PC-9 (cell line): ENCODE results near the gene MAS1. TPM values are rescaled to one million over a fixed set of nuclear protein-coding genes. Genes with fewer than 3 reads are reported as not detected.

Source experiments
- BruUV-seq: library from RNA; stranded (reverse); fragments of 400-500 nt; replicated peaks from 2 replicates; lab custom pipeline; 2021; lab: Mats Ljungman, UMichigan
- CTCF ChIA-PET: fragments of 300-600 bp; sonication (Branson Sonifier 250); formaldehyde crosslinking; loops from one replicate; lab custom pipeline; 2022; ENCODE audit warnings: antibody characterized with exemption; lab: Charles Lee
- POLR2A ChIA-PET: fragments of 300-600 bp; sonication (Branson Sonifier 250); formaldehyde crosslinking; loops from one replicate; lab custom pipeline; 2022; ENCODE audit warnings: antibody characterized with exemption; ENCODE audit not compliant: unreplicated experiment; lab: Charles Lee
- DNase-seq, 2 experiments: peaks; one replicate each; pipeline versions ENCODE4 v3.0.0 to v3.0.0-alpha.2; 2015 to 2022; ENCODE audit warnings: mixed read lengths in 1 of 2
- H2AFZ ChIP-seq: fragments of 200-600 bp; sonication (generic); 2 replicates; pipeline ENCODE4 v1.8.1; 2017; ENCODE audit warnings: antibody characterized with exemption
- H3F3A ChIP-seq: fragments of 200-600 bp; sonication (generic); 2 replicates; pipeline ENCODE4 v1.8.1; 2017; ENCODE audit warnings: antibody characterized with exemption, mild to moderate bottlenecking, low read depth; ENCODE audit not compliant: insufficient read depth
- H3K27ac ChIP-seq: fragments of 200-600 bp; sonication (generic); 2 replicates; pipeline ENCODE4 v1.6.1; 2016; ENCODE audit warnings: mixed run types
- H3K27me3 ChIP-seq: fragments of 200-600 bp; sonication (generic); 2 replicates; pipeline ENCODE4 v1.6.1; 2016; ENCODE audit warnings: low read depth, mixed run types; ENCODE audit not compliant: insufficient read depth
- H3K36me3 ChIP-seq: fragments of 200-600 bp; sonication (generic); 2 replicates; pipeline ENCODE4 v1.6.1; 2016; ENCODE audit warnings: low read depth, mixed run types
- H3K4me1 ChIP-seq: fragments of 200-600 bp; sonication (generic); replicated peaks from 2 replicates; pipeline ENCODE4 v1.6.1; 2016; ENCODE audit warnings: mixed run types; ENCODE audit not compliant: insufficient read depth
- H3K4me2 ChIP-seq: fragments of 200-600 bp; sonication (generic); 2 replicates; pipeline ENCODE4 v1.6.1; 2017; ENCODE audit warnings: mixed run types
- H3K4me3 ChIP-seq: fragments of 200-600 bp; sonication (generic); 2 replicates; pipeline ENCODE4 v1.6.1; 2016; ENCODE audit warnings: mixed run types
- H3K79me2 ChIP-seq: fragments of 200-600 bp; sonication (generic); 2 replicates; pipeline ENCODE4 v1.6.1; 2017; ENCODE audit warnings: low read depth, mixed run types
- H3K9me2 ChIP-seq: fragments of 200-600 bp; sonication (generic); 2 replicates; pipeline ENCODE4 v1.8.1; 2017; ENCODE audit warnings: mild to moderate bottlenecking; ENCODE audit not compliant: insufficient read depth
- H3K9me3 ChIP-seq: fragments of 200-600 bp; sonication (generic); 2 replicates; pipeline ENCODE4 v1.8.1; 2016; ENCODE audit warnings: low read depth; ENCODE audit not compliant: insufficient read depth
- H4K20me1 ChIP-seq: fragments of 200-600 bp; sonication (generic); 2 replicates; pipeline ENCODE4 v1.8.1; 2017; ENCODE audit not compliant: insufficient read depth
- EZH2 ChIP-seq: fragments of 200-600 bp; sonication (generic); IDR thresholded peaks from 2 replicates; pipeline ENCODE4 v1.8.0; 2017; ENCODE audit warnings: antibody characterized with exemption, low read depth
- intact Hi-C: fragments of 100-400 bp; cut with micrococcal nuclease; formaldehyde crosslinking; loops from one replicate; pipeline ENCODE4 v1.10.0; 2022; ENCODE audit not compliant: unreplicated experiment
- total RNA-seq: library from RNA; stranded (reverse); gene quantifications from 2 replicates; pipeline ENCODE4 v1.2.3, GENCODE V29; 2021
- TF ChIP-seq, protein P1 (sequence below): fragments of 200-600 bp; sonication (generic); conservative IDR thresholded peaks from 2 replicates; pipeline ENCODE4 v1.6.1; 2017; ENCODE audit warnings: mixed run types, antibody characterized with exemption, mild to moderate bottlenecking, moderate library complexity

MAS1 gene
- total RNA-seq, 1 experiment from 2014 or later = not detected

DNA sequence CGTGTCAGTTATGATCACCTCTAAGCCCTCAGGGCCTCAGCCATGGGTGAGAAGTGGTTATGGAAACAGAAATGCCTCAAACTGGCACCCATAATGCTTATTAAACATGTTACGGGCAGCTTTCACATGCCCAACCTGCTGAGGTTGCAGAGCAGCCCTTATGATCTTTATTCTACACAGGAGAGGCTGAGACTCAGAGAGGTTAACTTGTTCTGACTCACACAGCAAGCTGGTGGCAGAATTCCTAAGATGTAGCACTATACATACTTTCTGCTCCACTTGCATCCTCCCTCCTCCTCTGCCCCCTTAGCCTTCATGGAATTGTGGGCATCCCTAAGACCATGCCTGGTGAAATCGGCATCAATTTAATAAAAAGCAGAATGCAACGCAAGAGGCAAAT lies 43.4 kb downstream of the MAS1 start:
- POLR2A ChIA-PET = no interaction called here
- Histone ChIP-seq H3K27ac (no peak overlapping the region), H3K36me3 (no peaks in the 10 kb centered on the region), H3K4me1 (no peaks in the 10 kb centered on the region), H3K79me2 (no peaks in the 10 kb centered on the region), H3F3A (no peaks in the 10 kb centered on the region), H3K4me2 (no peak overlapping the region), H3K9me2 (no peaks in the 10 kb centered on the region), H3K4me3 (no peak overlapping the region), H3K27me3 (peaks cover 65% of the 10 kb centered on the region), H3K9me3 (no peaks in the 10 kb centered on the region), H2AFZ (no peak overlapping the region), H4K20me1 (no peaks in the 10 kb centered on the region)
- TF ChIP-seq, protein P1, sequence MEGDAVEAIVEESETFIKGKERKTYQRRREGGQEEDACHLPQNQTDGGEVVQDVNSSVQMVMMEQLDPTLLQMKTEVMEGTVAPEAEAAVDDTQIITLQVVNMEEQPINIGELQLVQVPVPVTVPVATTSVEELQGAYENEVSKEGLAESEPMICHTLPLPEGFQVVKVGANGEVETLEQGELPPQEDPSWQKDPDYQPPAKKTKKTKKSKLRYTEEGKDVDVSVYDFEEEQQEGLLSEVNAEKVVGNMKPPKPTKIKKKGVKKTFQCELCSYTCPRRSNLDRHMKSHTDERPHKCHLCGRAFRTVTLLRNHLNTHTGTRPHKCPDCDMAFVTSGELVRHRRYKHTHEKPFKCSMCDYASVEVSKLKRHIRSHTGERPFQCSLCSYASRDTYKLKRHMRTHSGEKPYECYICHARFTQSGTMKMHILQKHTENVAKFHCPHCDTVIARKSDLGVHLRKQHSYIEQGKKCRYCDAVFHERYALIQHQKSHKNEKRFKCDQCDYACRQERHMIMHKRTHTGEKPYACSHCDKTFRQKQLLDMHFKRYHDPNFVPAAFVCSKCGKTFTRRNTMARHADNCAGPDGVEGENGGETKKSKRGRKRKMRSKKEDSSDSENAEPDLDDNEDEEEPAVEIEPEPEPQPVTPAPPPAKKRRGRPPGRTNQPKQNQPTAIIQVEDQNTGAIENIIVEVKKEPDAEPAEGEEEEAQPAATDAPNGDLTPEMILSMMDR = no peak
- no peak for TF ChIP-seq EZH2
- intact Hi-C loops = no loop called here
- DNase-seq = no peak
- BruUV-seq = no TSS peak
- CTCF ChIA-PET = no interaction called here

DNA sequence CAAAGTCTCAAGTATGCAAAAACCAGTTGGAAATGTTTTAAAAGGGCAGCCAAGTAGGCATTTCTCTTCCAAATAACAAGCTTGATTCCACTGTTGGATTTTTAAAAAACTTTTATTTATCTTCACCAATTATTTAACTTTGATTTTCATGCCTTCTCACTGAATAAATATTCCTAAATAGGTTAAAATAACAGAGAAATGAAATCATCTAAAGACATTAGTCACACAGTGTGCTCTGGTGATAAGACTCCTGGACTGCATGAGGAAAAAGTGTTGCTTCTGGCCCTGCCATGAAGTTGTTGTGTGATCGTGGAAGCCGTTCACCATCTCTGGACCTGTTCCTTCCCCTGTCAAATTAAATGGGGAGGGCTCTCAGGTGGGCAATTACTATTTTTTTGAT lies 44.3 kb downstream of the MAS1 start:
- no peaks in the 10 kb centered on the region for H3K36me3 ChIP-seq
- no peak overlapping the region for H2AFZ ChIP-seq
- no peaks in the 10 kb centered on the region for H3K4me1 ChIP-seq
- intact Hi-C loops = no loop called here
- no TSS peak for BruUV-seq
- H4K20me1 ChIP-seq = no peaks in the 10 kb centered on the region
- no peaks in the 10 kb centered on the region for H3K9me2 ChIP-seq
- ChIA-PET POLR2A (no interaction called here), CTCF (no interaction called here)
- no peaks in the 10 kb centered on the region for H3F3A ChIP-seq
- H3K27ac ChIP-seq = no peak overlapping the region
- H3K4me2 ChIP-seq = no peak overlapping the region
- no peaks in the 10 kb centered on the region for H3K9me3 ChIP-seq
- H3K79me2 ChIP-seq = no peaks in the 10 kb centered on the region
- no peak overlapping the region for H3K4me3 ChIP-seq
- TF ChIP-seq, protein P1 = no peak
- no peak for TF ChIP-seq EZH2
- no peak for DNase-seq
- peaks cover 73% of the 10 kb centered on the region for H3K27me3 ChIP-seq

DNA sequence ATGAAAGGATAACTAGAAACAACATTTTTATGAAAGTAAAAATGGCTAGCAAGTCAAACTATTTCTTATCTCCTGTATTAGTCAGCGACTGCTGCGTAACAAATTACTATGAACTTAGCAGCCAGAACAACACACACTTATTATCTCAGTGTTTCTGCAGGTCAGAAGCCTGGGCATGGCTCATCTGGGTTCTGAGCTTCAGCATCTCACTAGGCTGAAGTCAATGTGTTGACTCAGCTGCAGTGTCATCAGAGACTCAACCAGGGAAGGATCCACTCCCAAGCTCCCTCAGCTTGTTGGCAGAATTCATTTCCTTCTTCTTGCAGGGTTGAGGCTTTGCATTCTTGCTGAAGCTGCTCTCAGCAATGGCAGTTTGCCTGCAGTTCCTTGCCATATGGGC lies 44.8 kb downstream of the MAS1 start:
- Histone ChIP-seq H3K9me2 (no peaks in the 10 kb centered on the region), H3K4me3 (no peak overlapping the region), H3K36me3 (no peaks in the 10 kb centered on the region), H3K4me2 (no peak overlapping the region), H3K9me3 (no peaks in the 10 kb centered on the region), H3K4me1 (no peaks in the 10 kb centered on the region), H4K20me1 (no peaks in the 10 kb centered on the region), H3K27ac (no peak overlapping the region), H3K27me3 (peaks cover 79% of the 10 kb centered on the region), H3F3A (no peaks in the 10 kb centered on the region), H2AFZ (no peak overlapping the region), H3K79me2 (no peaks in the 10 kb centered on the region)
- BruUV-seq = no TSS peak
- intact Hi-C loops = loop anchor here (2.0 kb wide), 1 partner anchor 13 kb away; no protein-coding TSS in a partner anchor
- ChIA-PET CTCF (no interaction called here), POLR2A (no interaction called here)
- DNase-seq = no peak
- TF ChIP-seq EZH2 = no peak
- TF ChIP-seq, protein P1 = no peak
